ENCODE data around the gene AP1B1.
"Not testable (repeated sequence)": the region's sequence is repeated elsewhere in the genome, so short reads cannot be mapped to it uniquely, and the experiment has no call there.

Gene AP1B1

DNA sequence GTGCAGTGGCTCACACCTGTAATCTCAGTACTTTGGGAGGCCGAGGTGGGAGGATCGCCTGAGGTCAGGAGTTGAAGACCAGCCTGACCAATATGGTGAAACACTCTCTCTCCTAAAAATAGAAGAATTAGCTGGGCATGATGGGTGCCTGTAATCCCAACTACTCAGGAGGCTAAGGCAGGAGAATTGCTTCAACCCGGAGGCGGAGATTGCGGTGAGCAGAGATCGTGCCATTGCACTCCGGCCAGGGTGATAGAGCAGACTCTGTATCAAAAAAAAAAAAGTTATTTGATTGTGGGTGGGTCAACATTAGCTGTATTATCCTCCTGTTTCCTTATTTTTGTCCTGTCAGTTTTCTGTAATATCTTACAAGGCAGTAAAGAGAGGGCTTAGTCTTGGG is 38.1 kb upstream of the AP1B1 start:
- DNase-seq (ENCODE audit: low read depth), result no peak
- TF ChIP-seq, protein P1, sequence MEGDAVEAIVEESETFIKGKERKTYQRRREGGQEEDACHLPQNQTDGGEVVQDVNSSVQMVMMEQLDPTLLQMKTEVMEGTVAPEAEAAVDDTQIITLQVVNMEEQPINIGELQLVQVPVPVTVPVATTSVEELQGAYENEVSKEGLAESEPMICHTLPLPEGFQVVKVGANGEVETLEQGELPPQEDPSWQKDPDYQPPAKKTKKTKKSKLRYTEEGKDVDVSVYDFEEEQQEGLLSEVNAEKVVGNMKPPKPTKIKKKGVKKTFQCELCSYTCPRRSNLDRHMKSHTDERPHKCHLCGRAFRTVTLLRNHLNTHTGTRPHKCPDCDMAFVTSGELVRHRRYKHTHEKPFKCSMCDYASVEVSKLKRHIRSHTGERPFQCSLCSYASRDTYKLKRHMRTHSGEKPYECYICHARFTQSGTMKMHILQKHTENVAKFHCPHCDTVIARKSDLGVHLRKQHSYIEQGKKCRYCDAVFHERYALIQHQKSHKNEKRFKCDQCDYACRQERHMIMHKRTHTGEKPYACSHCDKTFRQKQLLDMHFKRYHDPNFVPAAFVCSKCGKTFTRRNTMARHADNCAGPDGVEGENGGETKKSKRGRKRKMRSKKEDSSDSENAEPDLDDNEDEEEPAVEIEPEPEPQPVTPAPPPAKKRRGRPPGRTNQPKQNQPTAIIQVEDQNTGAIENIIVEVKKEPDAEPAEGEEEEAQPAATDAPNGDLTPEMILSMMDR (IDR thresholded peaks at IDR 0.05; ENCODE audit: low read depth, low read length, missing control alignments), result no peak
- in situ Hi-C loops (cut with HindIII; ENCODE audit: low sequenced_read_pairs), result no loop called here

DNA sequence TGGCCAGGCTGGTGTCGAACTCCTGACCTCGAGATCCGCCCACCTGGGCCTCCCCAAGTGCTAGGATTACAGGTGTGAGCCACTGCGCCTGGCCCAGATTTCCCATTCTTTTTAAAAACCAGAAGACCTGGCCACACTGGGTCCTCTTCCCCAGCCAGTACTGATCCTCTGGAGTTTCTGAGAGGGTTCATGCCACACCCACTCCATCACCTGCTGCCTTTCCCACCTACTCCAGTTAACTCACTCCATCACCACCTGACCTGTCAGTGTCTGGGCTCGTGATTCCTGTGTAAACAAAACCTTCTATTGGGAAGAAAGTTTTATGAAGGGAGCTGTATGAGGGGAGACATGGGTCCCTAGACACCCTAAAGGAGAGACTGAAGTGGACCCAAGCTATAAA is 30.3 kb upstream of the AP1B1 start:
- H3K4me3 ChIP-seq (ENCODE audit: low read depth, low read length); in situ Hi-C loops (cut with HindIII; ENCODE audit: low sequenced_read_pairs); DNase-seq (ENCODE audit: low read depth): not testable (repeated sequence)

More for the DNA sequence above, 38.1 kb upstream of the AP1B1 start:
- no peak overlapping the region for H3K4me3 ChIP-seq (ENCODE audit: low read depth, low read length)

DNA sequence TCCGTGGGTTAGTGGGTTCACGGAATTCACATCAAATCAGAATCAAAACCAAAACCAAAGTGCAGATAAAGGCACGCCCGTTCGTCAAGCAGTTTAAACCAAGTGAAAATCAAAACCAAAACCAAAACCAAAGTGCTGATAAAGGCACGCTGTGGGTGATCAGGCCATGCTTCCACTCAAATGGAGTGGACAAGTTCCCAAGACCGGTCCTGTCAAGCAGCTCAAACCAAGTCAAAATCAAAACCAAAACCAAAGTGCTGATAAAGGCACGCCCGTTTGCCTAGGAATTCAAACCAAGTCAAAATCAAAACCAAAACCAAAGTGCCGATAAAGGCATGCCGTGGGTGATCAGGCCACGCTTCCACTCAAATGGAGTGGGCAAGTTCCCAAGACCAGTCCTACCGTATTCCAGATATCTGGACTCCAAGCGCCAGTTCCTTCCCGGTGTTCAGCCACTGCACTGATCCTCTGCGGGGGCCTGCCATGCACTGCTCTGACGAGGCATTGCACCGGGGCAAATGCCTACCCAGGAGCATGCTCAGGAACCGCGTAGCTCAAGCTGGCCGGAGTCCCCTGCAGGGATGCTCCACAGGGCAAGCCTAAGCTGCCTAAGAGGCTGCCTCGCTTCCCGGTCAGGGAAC is 26.7 kb upstream of the AP1B1 start:
- in situ Hi-C loops (cut with HindIII; ENCODE audit: low sequenced_read_pairs); DNase-seq (ENCODE audit: low read depth); H3K4me3 ChIP-seq (ENCODE audit: low read depth, low read length): not testable (repeated sequence)

DNA sequence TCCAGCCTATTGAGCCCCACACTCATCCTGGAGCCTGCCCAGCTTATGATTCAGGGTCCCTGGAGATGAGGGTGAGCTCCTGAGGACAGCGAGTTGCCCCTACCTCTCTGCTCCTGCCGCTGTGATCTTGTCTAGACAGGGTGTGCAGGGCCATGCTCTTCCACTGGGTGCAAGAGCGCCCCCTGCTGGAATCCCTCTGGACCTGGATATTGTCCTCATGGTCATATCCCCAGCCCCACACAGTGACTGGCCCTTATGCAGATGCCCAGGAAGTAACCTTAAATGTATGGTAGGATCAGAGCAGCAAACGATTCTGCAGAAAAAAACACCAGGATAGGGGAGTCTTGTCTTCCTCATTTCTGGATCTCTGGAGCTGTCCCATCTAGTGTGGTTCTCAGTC is 24.4 kb upstream of the AP1B1 start:
- in situ Hi-C loops (cut with HindIII; ENCODE audit: low sequenced_read_pairs); H3K4me3 ChIP-seq (ENCODE audit: low read depth, low read length); DNase-seq (ENCODE audit: low read depth): not testable (repeated sequence)
- TF ChIP-seq, protein P1 (IDR thresholded peaks at IDR 0.05; ENCODE audit: low read depth, low read length, missing control alignments), result peak; percentile 36

DNA sequence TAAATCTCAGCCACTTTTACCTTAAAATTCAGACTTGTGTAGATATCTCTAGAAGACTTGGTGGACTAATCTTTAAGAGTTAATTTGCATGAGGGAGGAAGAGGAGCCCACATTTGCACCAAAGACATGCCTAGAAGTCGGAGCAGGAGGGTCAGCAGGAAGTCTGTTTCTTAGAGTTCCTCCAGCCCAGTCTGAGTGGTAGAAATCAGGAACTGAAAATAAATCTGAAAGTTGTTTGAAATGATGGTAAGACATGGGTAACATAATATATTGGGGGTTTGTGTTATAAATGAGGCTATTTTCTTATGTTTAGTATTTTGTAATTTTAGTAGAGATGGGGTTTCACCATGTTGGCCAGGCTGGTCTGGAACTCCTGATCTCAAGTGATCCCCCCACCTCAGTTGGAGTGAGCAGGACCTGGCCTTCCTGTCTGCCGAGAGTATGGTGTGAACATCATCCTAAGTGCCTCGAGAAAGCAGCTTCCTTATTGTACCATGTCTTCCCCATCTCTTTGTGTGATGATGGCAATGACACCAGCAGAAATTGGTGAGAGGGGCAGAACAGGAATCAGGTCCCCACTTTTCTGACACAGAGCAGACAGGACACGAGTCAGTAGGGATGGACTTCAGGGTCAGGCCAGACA is 23.3 kb upstream of the AP1B1 start:
- H3K4me3 ChIP-seq (ENCODE audit: low read depth, low read length); in situ Hi-C loops (cut with HindIII; ENCODE audit: low sequenced_read_pairs); DNase-seq (ENCODE audit: low read depth): not testable (repeated sequence)

DNA sequence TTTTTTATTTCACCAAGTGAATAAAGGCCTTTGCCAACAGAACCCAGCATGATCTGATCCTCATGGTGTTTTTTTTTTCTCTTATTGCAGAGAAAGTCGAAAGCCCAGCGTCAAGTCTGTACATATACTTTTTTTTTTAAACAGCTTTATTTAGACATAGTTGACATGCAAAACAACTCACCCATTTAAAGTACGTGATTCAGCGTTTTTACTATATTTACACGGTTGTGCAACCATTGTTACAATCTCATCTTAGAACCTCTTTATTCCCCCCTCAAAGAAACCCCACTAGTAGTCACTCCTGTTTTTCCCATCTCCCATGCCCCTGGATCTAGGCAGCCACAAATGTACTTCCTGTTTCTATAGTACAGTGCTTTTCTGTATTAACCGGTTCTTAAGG is 20.6 kb upstream of the AP1B1 start:
- H3K4me3 ChIP-seq (ENCODE audit: low read depth, low read length), result no peak overlapping the region
- no peak for DNase-seq (ENCODE audit: low read depth)
- in situ Hi-C loops (cut with HindIII; ENCODE audit: low sequenced_read_pairs), result no loop called here
- TF ChIP-seq, protein P1 (IDR thresholded peaks at IDR 0.05; ENCODE audit: low read depth, low read length, missing control alignments), result no peak

DNA sequence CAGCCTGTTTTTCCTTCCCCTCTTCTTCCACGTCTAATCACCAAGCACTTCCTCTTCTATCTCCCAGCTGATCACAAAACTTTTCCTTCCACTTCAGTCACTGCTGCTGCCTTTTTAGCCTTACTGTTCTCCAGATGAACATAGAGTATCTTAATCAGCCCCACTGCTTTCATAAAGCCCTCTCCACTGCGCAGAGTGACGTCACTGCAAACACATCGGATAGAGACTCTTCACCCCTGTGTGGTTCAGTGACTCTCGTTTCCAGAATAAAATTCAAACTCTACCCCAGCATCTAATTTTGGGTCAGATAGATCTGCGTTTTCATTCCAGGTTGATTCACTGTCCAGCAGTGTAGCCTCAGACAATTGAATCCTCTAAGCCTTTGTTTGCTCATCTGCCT is 13.2 kb upstream of the AP1B1 start:
- in situ Hi-C loops (cut with HindIII; ENCODE audit: low sequenced_read_pairs); H3K4me3 ChIP-seq (ENCODE audit: low read depth, low read length); DNase-seq (ENCODE audit: low read depth): not testable (repeated sequence)

DNA sequence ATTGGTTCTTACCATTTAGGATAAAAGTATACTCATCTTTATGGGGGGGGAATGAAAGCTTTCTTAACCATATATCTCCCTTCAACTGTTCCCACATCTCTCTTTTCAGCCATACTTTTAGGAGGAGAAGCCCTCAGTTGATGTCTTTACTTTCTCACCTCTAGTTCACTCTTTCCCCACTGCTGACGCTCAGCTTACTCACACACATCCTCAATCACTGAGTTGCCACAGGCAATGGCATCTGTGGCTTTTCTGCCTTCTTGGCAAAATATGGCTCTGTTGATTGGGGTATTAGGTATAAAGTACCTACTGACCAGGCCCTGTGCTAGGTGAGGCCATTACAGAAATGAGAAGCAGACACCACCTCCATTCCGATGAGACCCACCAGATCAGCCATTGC is 12.2 kb upstream of the AP1B1 start:
- no peak for DNase-seq (ENCODE audit: low read depth)
- no peak overlapping the region for H3K4me3 ChIP-seq (ENCODE audit: low read depth, low read length)
- in situ Hi-C loops (cut with HindIII; ENCODE audit: low sequenced_read_pairs), result no loop called here
- TF ChIP-seq, protein P1 (IDR thresholded peaks at IDR 0.05; ENCODE audit: low read depth, low read length, missing control alignments), result no peak

DNA sequence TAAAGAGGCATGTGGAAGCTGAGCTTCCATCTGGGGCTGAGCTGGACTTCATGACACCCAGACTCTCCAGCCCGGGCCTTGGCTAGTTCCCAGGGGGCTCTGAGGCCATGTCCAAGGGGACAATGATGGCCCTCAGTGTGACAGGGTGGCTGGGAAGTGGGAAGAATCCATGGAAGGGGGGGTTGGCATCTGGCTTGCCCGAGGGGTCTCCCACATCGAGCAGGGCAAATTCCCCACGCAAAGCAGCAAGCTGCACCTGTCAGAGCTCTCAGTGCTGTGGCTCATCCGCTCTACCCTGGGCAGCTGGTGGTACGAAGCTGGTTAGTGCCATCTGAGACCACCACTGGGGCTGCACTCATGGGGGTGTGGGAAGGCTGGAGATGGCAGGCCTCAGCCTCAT is 9.4 kb upstream of the AP1B1 start:
- DNase-seq (ENCODE audit: low read depth), result no peak
- TF ChIP-seq, protein P1 (IDR thresholded peaks at IDR 0.05; ENCODE audit: low read depth, low read length, missing control alignments), result no peak
- in situ Hi-C loops (cut with HindIII; ENCODE audit: low sequenced_read_pairs), result no loop called here
- H3K4me3 ChIP-seq (ENCODE audit: low read depth, low read length), result no peak overlapping the region

Data from astrocyte of the cerebellum (primary cell).